ENCODE results near the gene MGA.

DNA sequence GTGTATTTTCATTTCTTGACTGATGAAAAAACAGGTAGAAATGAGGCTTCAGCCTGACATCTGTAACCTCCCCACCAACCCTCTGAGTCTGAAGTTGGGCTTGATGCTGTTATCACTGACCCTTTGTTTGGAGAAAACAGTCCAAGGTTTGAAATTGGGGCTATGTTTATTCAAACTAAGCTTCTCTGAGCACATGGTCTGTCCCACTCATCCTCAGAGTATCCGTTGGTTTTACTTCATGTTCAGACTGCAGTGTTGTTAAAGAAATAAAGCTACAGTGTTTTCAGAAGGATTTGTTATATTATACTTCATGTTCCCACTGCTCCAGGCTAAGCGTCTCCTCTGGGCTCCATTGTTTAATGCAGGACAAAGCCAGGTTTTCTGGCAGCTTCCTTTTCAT is 120.1 kb downstream of the MGA start:
- TF ChIP-seq, protein P1, sequence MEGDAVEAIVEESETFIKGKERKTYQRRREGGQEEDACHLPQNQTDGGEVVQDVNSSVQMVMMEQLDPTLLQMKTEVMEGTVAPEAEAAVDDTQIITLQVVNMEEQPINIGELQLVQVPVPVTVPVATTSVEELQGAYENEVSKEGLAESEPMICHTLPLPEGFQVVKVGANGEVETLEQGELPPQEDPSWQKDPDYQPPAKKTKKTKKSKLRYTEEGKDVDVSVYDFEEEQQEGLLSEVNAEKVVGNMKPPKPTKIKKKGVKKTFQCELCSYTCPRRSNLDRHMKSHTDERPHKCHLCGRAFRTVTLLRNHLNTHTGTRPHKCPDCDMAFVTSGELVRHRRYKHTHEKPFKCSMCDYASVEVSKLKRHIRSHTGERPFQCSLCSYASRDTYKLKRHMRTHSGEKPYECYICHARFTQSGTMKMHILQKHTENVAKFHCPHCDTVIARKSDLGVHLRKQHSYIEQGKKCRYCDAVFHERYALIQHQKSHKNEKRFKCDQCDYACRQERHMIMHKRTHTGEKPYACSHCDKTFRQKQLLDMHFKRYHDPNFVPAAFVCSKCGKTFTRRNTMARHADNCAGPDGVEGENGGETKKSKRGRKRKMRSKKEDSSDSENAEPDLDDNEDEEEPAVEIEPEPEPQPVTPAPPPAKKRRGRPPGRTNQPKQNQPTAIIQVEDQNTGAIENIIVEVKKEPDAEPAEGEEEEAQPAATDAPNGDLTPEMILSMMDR (IDR thresholded peaks at IDR 0.05) = no peak
- TF ChIP-seq POLR2A (IDR thresholded peaks at IDR 0.05; ENCODE audit: low read depth) (no peak), EP300 (IDR thresholded peaks at IDR 0.05) (no peak)

Data from esophagus muscularis mucosa (tissue), 4 donors.